ENCODE data around the gene MRPL33.

MRPL33 gene

DNA sequence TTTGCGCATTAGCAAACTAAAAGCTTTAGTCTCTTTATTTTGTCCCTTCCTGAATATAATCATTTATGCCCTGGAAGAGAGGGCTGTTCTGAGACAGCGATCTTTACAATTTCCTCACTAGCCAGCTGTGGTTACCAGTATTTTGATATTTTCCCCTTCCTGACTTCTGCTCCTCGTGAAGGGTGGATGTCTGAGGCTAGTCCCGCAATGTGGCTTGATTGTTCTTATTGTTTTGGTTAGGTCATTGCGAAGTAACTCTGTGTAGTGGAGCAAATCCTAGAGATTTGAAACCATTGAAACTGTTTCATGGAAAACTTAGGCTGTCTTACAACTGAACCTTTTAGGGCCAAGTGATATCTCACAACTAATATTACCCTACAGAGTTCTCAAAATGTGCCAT, 2.4 kb downstream of the MRPL33 start:
- TF ChIP-seq CTCF (IDR thresholded peaks at IDR 0.05): no peak

- TF ChIP-seq CTCF (IDR thresholded peaks at IDR 0.05): no peak
These were observed 4.6 kb downstream of the MRPL33 start for GRCh38 chr2:27776097-27776496.

DNA sequence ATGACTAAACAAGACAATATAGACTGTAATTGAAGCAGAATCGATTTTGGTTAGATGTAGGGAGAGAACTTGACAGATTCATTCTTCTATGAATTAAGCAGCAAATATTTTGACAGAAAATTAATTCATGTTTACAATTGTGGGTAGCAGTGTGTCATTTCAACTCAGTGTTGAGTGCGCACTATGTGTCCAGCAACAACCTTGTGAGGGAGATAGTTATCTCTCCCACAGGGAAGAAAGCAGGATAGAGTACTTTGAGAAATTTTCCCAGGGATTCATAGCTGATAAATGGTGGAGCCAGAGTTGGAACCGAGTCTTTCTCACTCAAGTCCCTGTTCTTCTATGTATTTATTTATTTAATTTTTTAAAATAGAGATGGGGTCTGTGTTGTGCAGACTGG, 5.2 kb downstream of the MRPL33 start:
- TF ChIP-seq CTCF (IDR thresholded peaks at IDR 0.05): no peak

- no peak for TF ChIP-seq CTCF (IDR thresholded peaks at IDR 0.05)
These were observed 8.0 kb downstream of the MRPL33 start for GRCh38 chr2:27779417-27780055.

GRCh38 chr2:27781496-27781895, 10.0 kb downstream of the MRPL33 start:
- no peak for TF ChIP-seq CTCF (IDR thresholded peaks at IDR 0.05)

DNA sequence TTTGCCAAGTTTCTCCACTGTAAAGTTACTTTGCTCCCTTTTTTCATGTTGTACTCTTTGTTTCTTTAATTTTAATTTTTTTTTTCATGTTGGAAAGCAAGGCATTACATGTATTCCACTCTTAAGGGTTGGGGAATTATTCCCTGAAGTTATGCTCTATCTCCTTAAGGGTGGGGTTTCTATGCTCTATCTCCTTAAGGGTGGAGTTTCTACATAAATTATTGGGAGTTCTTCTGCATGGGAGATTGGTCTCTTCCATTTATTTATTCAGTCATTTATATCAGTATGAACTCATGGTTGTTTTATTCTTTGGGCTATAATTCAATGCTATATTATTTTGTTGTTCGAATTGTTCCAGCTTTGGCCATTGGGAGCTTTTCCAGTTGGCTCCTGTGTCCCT, 11.2 kb downstream of the MRPL33 start:
- TF ChIP-seq CTCF (IDR thresholded peaks at IDR 0.05): no peak

- TF ChIP-seq CTCF (IDR thresholded peaks at IDR 0.05): no peak
These were observed 19.3 kb downstream of the MRPL33 start for GRCh38 chr2:27790796-27791195.

- no peak for TF ChIP-seq CTCF (IDR thresholded peaks at IDR 0.05)
These were observed 21.2 kb downstream of the MRPL33 start for GRCh38 chr2:27792759-27793158.
